ENCODE data around the gene NDUFA8.

Gene NDUFA8

DNA sequence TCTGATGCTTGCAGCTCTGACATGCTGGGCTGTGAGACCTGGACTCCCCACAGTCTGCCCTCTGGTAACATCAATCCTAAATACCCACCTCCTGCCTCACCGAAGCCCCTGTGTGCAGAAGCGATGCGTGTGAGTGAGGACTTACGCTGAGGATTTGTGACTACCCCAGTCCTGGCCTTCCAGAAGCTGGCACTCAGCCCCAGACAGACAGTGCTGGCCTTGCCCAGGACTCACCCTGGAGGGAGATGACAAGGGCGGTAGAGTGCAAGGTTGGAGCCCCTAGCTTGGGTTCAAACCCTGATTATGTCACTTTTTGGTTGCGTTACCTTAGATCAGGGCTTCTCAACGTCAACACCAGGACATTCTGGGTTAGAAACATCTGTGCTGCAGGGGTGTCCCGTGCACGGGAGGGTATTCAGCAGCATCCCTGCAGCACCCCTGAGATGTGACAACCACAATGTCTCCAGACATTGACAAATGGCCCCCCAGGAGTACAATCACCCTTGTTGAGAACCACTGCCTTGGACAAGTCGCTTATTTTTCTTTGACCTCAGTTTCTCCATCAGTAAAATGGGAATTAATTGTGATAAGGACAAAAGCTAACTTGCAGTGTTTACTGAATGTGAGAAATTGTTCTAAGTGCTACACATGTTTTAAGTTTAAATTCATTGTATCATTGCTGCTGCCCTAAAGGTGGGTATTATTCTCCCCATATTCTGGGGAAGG is 43.0 kb downstream of the NDUFA8 start:
- DNase-seq (ENCODE audit: extremely low read depth, low read depth): no peak
- TF ChIP-seq CTCF (IDR thresholded peaks at IDR 0.05; ENCODE audit: low read depth, low read length): no peak

DNA sequence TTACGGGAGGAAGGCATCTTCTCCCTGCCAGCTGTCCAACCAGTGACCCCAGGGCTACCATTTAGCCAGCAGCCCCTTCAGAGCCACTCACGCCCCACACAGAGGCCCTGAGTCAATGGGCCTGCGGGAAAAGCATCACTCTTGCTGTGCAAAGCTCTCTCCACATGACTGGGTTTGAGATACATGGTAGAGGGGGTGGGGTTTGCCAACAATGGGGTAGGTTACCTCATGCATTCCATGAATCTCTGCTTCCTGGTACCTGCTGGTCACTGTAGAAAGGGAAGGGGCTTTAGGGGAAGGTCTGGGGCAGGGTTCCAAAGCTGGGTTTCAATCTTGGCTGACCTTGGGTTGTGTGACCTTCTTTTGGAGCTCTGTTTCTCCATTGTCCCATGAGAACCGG is 43.5 kb downstream of the NDUFA8 start:
- DNase-seq (ENCODE audit: extremely low read depth, low read depth): no peak
- no peak for TF ChIP-seq CTCF (IDR thresholded peaks at IDR 0.05; ENCODE audit: low read depth, low read length)

DNA sequence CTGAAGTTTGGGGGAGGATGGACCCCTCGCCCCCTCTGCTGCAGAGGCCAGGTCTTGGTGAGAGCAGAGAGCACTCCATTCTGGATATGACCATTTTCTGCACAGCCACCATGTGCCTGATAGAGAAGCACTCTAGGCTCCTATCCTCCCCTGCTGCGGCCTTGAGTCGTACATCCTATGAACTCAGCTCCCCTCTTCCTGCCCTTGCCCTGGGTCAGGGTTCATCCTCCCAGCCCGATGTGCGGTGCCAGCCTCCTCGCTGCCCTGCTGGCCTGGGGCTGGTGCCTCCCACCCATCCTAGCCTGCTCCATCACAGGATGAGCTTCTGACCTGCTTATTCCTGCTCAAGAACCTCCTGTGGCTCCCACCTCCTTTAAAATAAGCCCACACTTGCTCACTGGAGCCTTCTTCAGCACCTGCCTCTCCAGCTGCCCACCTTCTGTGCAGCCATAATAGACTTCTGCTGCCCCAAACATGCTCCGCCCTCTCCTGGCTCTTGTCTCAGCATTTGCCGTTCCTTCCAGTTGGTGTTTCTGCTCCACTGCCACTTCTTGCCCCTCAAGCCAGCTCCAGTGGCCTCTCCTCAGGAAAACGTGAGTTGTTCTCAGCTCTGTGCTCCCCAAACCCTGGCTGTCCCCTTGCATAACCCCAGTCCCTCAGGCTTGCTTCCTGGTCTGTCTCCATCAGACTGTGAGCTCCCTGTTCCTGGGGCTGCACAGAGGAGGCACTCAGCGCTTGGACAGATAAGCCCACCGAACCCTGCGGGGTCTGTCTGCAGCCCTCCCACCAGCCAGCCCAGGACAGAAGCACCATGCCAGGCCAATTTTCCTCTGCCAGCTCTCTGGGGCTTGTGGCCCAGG is 44.2 kb downstream of the NDUFA8 start:
- DNase-seq (ENCODE audit: extremely low read depth, low read depth): no peak
- TF ChIP-seq CTCF (IDR thresholded peaks at IDR 0.05; ENCODE audit: low read depth, low read length): no peak

- no peak for DNase-seq (ENCODE audit: extremely low read depth, low read depth)
Measured at GRCh38 chr9:122113574-122113973, 46.0 kb downstream of the NDUFA8 start.

GRCh38 chr9:122112238-122112637 is 47.3 kb downstream of the NDUFA8 start:
- DNase-seq (ENCODE audit: extremely low read depth, low read depth): no peak
- no peak for TF ChIP-seq CTCF (IDR thresholded peaks at IDR 0.05; ENCODE audit: low read depth, low read length)

More at GRCh38 chr9:122113574-122113973, 46.0 kb downstream of the NDUFA8 start:
- no peak for TF ChIP-seq CTCF (IDR thresholded peaks at IDR 0.05; ENCODE audit: low read depth, low read length)

- no peak for TF ChIP-seq CTCF (IDR thresholded peaks at IDR 0.05; ENCODE audit: low read depth, low read length)
- no peak for DNase-seq (ENCODE audit: extremely low read depth, low read depth)
Measured at GRCh38 chr9:122111413-122112085, 48.0 kb downstream of the NDUFA8 start.
